BJ (cell line): ENCODE data around the gene ISG15. TPM values are rescaled to one million over a fixed set of nuclear protein-coding genes. Genes with fewer than 3 reads are reported as not detected.
"Not testable (repeated sequence)": the region's sequence is repeated elsewhere in the genome, so short reads cannot be mapped to it uniquely, and the experiment has no call there.

ENCODE experiments used
- CTCF ChIA-PET: fragments of 350-600 bp; formaldehyde crosslinking; extraction: SDS; loops from one replicate; lab custom pipeline; 2021; ENCODE audit warnings: antibody characterized with exemption, inconsistent platforms; lab: Yijun Ruan, JAX
- POLR2A ChIA-PET: fragments of 300-600 bp; sonication (Branson Sonifier 250); formaldehyde crosslinking; extraction: SDS; loops from one replicate; lab custom pipeline; 2021; ENCODE audit warnings: antibody characterized with exemption; lab: Charles Lee
- DNase-seq: peaks from one replicate; pipeline ENCODE4 v3.0.0-alpha.2; 2011; ENCODE audit warnings: low read depth
- H3K27me3 ChIP-seq: 2 replicates; pipeline ENCODE4 v1.6.0; 2011; ENCODE audit warnings: low read length; ENCODE audit not compliant: control insufficient read depth, insufficient read depth
- H3K36me3 ChIP-seq: 2 replicates; pipeline ENCODE4 v1.5.1; 2011; ENCODE audit warnings: low read length; ENCODE audit not compliant: control insufficient read depth, insufficient read depth
- H3K4me3 ChIP-seq: 2 replicates; pipeline ENCODE4 v1.5.1; 2011; ENCODE audit warnings: low read depth, mild to moderate bottlenecking, control low read depth, low read length
- polyA plus RNA-seq: library from polyadenylated mRNA; depleted of rRNA; stranded (reverse); fragments of >200 nt; gene quantifications from 2 replicates; pipeline ENCODE4 v1.2.3, GENCODE V29; 2011
- TF ChIP-seq, protein P1 (sequence below): IDR thresholded peaks from 2 replicates; pipeline ENCODE4 v1.5.1; 2011; ENCODE audit warnings: low read depth, mild to moderate bottlenecking, control low read depth, inconsistent platforms, low read length, moderate library complexity; ENCODE audit not compliant: insufficient read depth

Gene ISG15
- polyA plus RNA-seq, 1 experiment: 86.8 TPM

DNA sequence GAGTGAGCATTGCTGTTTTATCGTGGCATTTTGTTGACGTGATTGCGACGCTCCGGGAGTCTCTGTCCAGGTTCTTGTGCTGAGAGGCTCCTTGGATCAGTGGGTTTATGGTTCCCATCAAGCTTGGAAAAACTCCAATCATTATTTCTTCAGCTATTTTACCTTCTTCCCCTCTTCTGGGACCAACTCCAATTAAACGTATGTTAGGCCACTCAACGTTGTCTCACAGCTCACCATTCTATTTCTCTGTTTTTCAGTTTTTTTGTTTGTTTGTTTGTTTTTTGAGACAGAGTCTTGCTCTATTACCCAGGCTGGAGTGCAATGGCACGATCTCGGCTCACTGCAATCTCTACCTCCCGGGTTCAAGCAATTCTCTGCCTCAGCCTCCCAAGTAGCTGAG, 21.4 kb upstream of the ISG15 start:
- H3K4me3 ChIP-seq: no peak overlapping the region
- ChIA-PET CTCF (interaction anchor here (0.6 to 4.4 kb wide), 3 partner anchors 8 to 71 kb away, joined by 3 to 62 read pairs (median 3); partner anchors contain the start of genes ISG15 and PERM1), POLR2A (no interaction called here)
- TF ChIP-seq, protein P1, sequence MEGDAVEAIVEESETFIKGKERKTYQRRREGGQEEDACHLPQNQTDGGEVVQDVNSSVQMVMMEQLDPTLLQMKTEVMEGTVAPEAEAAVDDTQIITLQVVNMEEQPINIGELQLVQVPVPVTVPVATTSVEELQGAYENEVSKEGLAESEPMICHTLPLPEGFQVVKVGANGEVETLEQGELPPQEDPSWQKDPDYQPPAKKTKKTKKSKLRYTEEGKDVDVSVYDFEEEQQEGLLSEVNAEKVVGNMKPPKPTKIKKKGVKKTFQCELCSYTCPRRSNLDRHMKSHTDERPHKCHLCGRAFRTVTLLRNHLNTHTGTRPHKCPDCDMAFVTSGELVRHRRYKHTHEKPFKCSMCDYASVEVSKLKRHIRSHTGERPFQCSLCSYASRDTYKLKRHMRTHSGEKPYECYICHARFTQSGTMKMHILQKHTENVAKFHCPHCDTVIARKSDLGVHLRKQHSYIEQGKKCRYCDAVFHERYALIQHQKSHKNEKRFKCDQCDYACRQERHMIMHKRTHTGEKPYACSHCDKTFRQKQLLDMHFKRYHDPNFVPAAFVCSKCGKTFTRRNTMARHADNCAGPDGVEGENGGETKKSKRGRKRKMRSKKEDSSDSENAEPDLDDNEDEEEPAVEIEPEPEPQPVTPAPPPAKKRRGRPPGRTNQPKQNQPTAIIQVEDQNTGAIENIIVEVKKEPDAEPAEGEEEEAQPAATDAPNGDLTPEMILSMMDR: no peak
- no peaks in the 10 kb centered on the region for H3K36me3 ChIP-seq
- no peak for DNase-seq
- H3K27me3 ChIP-seq: 0 out of 2 replicates have a peak, but pooled peaks cover 1% of the 10 kb centered on the region

- TF ChIP-seq, protein P1: no peak
- H3K27me3 ChIP-seq: 0 out of 2 replicates have a peak, but pooled peaks cover 1% of the 10 kb centered on the region
- no peak overlapping the region for H3K4me3 ChIP-seq
- ChIA-PET CTCF (interaction anchor here (0.6 to 4.4 kb wide), 5 partner anchors 8 to 70 kb away, joined by 3 to 62 read pairs (median 3); partner anchors contain the start of genes ISG15 and PERM1), POLR2A (no interaction called here)
- no peak for DNase-seq
- no peaks in the 10 kb centered on the region for H3K36me3 ChIP-seq
Observed at GRCh38 chr1:992362-992761, 20.9 kb upstream of the ISG15 start.

GRCh38 chr1:993379-993995, 19.8 kb upstream of the ISG15 start:
- Histone ChIP-seq H3K36me3 (no peaks in the 10 kb centered on the region), H3K27me3 (0 out of 2 replicates have a peak, but pooled peaks cover 1% of the 10 kb centered on the region), H3K4me3 (no peak overlapping the region)
- CTCF ChIA-PET: interaction anchor here (0.6 to 4.4 kb wide), 5 partner anchors 9 to 70 kb away, joined by 3 to 62 read pairs (median 4); partner anchors contain the start of gene PERM1
- DNase-seq: no peak
- POLR2A ChIA-PET: no interaction called here
- TF ChIP-seq, protein P1: no peak

DNA sequence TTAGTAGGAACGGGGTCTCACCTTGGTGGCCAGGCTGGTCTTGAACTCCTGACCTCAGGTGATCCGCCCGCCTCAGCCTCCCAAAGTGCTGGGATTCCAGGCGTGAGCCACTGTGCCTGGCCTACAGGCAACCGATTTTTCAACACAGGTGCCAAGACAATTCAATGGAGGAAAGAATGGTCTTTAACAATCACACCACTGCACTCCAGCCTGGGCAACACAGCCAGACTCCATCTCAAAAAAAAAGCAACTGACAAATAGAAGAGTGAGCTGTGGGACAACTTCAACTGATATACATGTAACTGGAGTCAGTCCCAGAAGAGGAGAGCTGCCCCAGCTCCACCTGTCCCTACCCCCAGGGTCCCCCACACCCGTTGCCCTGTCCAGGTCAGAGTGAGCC, 18.8 kb upstream of the ISG15 start:
- POLR2A ChIA-PET, H3K27me3 ChIP-seq, DNase-seq, H3K36me3 ChIP-seq, H3K4me3 ChIP-seq: not testable (repeated sequence)
- CTCF ChIA-PET: interaction anchor here (0.5 to 4.4 kb wide), 4 partner anchors 10 to 69 kb away, joined by 3 to 62 read pairs (median 6); partner anchors contain the start of gene PERM1

DNA sequence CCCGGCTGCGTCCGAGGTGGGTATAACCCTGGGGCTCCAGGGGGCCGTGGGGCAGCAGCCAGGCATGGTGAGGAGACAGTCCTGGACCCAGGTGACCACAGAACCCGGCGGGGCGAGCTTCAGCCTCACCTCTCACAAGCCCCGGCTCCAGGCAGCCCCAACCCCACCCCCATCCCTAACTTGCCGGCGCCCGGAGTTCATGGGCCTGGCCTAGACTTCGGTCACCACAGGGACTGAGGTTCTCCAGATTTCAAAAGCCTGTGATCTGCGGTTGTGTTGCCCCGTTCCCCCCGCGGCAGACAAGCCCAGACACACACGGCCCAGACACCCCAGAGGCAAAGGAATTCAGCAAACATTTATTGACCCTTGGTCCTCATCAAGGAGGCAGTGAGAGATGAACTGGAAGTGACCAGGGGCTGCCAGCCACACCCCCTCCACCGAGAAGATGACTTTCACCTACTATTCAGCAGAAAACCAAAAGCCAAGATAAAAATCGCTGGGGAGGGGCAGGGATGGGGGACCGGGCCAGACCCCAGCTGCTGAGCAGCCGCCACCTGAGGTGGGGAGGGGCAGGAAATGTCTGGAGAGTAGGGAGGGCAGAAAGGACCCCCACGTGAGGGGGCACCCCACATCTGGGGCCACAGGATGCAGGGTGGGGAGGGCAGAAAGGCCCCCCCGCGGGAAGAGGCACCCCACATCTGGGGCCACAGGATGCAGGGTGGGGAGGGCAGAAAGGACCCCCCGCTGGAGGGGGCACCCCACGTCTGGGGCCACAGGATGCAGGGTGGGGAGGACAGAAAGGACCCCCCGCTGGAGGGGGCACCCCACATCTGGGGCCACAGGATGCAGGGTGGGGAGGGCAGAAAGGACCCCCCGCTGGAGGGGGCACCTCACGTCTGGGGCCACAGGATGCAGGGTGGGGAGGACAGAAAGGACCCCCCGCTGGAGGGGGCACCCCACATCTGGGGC, 17.3 kb upstream of the ISG15 start:
- TF ChIP-seq, protein P1: no peak
- Histone ChIP-seq H3K36me3 (no peaks in the 10 kb centered on the region), H3K4me3 (no peak overlapping the region), H3K27me3 (no peaks in the 10 kb centered on the region)
- ChIA-PET CTCF (interaction anchor here (4.4 kb wide), 2 partner anchors 12 kb away, joined by 37 to 62 read pairs; partner anchors contain the start of gene PERM1), POLR2A (no interaction called here)
- DNase-seq: no peak
